ENCODE measurements around the gene CEP112. TPM values are rescaled to one million over a fixed set of nuclear protein-coding genes. Genes with fewer than 3 reads are reported as not detected.

CEP112 gene
- total RNA-seq, 1 donor from 2014 or later = 21.8 TPM

GRCh38 chr17:65910836-65911235 lies 281.1 kb downstream of the CEP112 start:
- H3K27me3 Mint-ChIP-seq (ENCODE audit: low read depth) = no peaks in the 10 kb centered on the region

GRCh38 chr17:65902831-65903522 lies 289.0 kb downstream of the CEP112 start:
- Mint-ChIP-seq H3K9me3 (ENCODE audit: low read depth) (no peaks in the 10 kb centered on the region), H3K4me3 (ENCODE audit: unreplicated experiment) (no peak overlapping the region)

More at GRCh38 chr17:65910836-65911235, 281.1 kb downstream of the CEP112 start:
- H3K4me3 Mint-ChIP-seq (ENCODE audit: unreplicated experiment) = no peak overlapping the region
- H3K36me3 Mint-ChIP-seq (ENCODE audit: low read depth) = peaks cover 15% of the 10 kb centered on the region
- H3K4me1 Mint-ChIP-seq (ENCODE audit: low read depth) = peaks cover 6% of the 10 kb centered on the region
- TF ChIP-seq CTCF (IDR thresholded peaks at IDR 0.05) = no peak
- DNase-seq (ENCODE audit: low spot score) = no peak
- peaks cover 25% of the 10 kb centered on the region for H3K9me3 Mint-ChIP-seq (ENCODE audit: low read depth)
- no peak overlapping the region for H3K27ac Mint-ChIP-seq (ENCODE audit: unreplicated experiment)

DNA sequence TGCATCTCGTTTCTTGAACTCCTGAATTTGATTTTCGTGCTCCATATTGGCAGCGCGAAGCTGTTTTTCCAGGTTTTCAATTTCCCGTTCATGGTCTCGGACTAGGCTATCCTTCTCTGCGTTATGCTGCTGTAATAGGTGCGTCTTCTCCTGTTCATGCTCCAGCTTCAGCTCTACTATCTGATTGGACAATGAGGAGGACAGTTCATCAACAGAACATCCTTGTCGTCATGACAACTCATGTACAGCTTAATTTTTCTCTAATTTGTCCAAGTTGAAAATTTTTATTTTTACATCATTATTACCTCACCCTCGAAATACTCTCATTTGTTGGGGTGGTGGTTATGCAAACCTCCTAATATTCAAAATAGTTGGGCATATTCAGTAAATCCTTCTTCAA lies 289.8 kb downstream of the CEP112 start:
- H3K27me3 Mint-ChIP-seq (ENCODE audit: low read depth) = no peaks in the 10 kb centered on the region
- no peaks in the 10 kb centered on the region for H3K4me1 Mint-ChIP-seq (ENCODE audit: low read depth)
- DNase-seq (ENCODE audit: low spot score) = no peak
- TF ChIP-seq CTCF (IDR thresholded peaks at IDR 0.05) = no peak
- H3K4me3 Mint-ChIP-seq (ENCODE audit: unreplicated experiment) = no peak overlapping the region
- no peaks in the 10 kb centered on the region for H3K9me3 Mint-ChIP-seq (ENCODE audit: low read depth)
- H3K36me3 Mint-ChIP-seq (ENCODE audit: low read depth) = peaks cover 3% of the 10 kb centered on the region
- no peak overlapping the region for H3K27ac Mint-ChIP-seq (ENCODE audit: unreplicated experiment)

More at GRCh38 chr17:65902831-65903522, 289.0 kb downstream of the CEP112 start:
- H3K36me3 Mint-ChIP-seq (ENCODE audit: low read depth) = peaks cover 3% of the 10 kb centered on the region
- no peak for TF ChIP-seq CTCF (IDR thresholded peaks at IDR 0.05)
- H3K27ac Mint-ChIP-seq (ENCODE audit: unreplicated experiment) = no peak overlapping the region
- no peaks in the 10 kb centered on the region for H3K4me1 Mint-ChIP-seq (ENCODE audit: low read depth)
- DNase-seq (ENCODE audit: low spot score) = no peak
- H3K27me3 Mint-ChIP-seq (ENCODE audit: low read depth) = no peaks in the 10 kb centered on the region

DNA sequence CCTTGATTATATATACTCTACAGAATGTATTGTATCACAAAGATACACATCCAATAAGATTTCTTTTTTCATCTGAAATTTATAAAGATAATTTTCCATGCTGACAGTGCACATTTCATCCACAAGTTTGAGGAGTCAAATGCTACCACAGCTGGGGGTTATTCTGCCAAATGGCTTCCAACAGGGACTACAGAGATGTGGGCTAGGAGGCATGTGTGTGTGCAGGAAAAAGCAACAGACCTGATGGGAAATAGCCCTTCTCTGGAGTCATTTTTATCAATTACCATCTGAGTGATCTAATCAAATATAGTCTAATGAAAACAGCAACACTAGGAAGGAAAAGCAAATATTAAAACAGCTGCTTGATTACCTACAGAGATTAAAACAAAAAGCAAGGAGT lies 290.5 kb downstream of the CEP112 start:
- Mint-ChIP-seq H3K27ac (ENCODE audit: unreplicated experiment) (no peak overlapping the region), H3K36me3 (ENCODE audit: low read depth) (peaks cover 3% of the 10 kb centered on the region), H3K27me3 (ENCODE audit: low read depth) (no peaks in the 10 kb centered on the region), H3K4me3 (ENCODE audit: unreplicated experiment) (no peak overlapping the region), H3K4me1 (ENCODE audit: low read depth) (peaks cover 6% of the 10 kb centered on the region), H3K9me3 (ENCODE audit: low read depth) (no peaks in the 10 kb centered on the region)
- DNase-seq (ENCODE audit: low spot score) = no peak
- TF ChIP-seq CTCF (IDR thresholded peaks at IDR 0.05) = no peak

GRCh38 chr17:65900216-65900615 lies 291.7 kb downstream of the CEP112 start:
- DNase-seq (ENCODE audit: low spot score) = no peak
- Mint-ChIP-seq H3K36me3 (ENCODE audit: low read depth) (peaks cover 2% of the 10 kb centered on the region), H3K27ac (ENCODE audit: unreplicated experiment) (no peak overlapping the region), H3K4me3 (ENCODE audit: unreplicated experiment) (no peak overlapping the region), H3K27me3 (ENCODE audit: low read depth) (no peaks in the 10 kb centered on the region), H3K4me1 (ENCODE audit: low read depth) (peaks cover 6% of the 10 kb centered on the region), H3K9me3 (ENCODE audit: low read depth) (no peaks in the 10 kb centered on the region)
- TF ChIP-seq CTCF (IDR thresholded peaks at IDR 0.05) = no peak
